Stromal cell of bone marrow (primary cell): ENCODE data around the gene RAI14.
A peak's percentile ranks its signal among the peaks of the same experiment; 100 is the strongest.
"Not testable (repeated sequence)": the region's sequence is repeated elsewhere in the genome, so short reads cannot be mapped to it uniquely, and the experiment has no call there.

Source experiments
- DNase-seq: peaks from one replicate; pipeline ENCODE4 v3.0.0-alpha.2; 2012; ENCODE audit warnings: low read depth

The RAI14 gene

DNA sequence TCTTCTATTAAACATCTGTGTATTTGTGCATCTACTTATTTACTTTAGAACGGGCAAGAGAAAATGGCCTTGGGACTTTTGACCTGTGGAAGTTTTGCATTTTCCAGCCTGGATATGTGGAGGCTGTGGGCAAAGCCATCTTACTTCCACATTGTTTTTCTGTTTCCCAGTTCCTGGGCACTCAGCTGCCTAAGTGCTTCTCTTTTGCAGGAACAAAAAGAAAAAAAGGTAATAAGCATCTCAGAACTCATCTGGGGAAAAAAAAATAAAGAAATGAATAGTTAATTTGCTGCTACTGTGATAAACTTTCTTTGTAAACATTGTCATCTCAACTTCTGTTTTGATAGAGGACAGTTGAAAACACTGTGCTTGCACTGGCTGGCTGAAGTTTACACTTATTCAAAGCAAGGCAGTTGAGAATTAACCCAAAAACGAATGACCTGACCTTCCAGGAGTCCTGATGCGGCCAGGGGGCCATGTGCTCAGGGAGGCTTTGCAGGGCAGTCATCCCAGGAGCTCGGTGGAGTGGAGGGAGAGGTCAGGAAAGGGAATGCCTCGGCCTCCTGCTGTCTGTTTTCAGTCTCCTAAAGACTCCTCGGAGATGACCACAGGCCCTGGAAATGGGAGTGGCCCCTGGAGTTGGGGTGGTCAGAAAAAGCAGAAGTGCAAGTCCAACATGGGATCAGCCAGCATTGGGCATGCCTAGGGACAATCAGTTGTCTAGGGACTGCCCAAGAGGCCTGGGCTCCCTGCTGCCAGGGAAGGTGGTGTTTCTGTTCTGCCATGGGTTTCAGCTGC lies 75.5 kb downstream of the RAI14 start:
- no peak for DNase-seq

DNA sequence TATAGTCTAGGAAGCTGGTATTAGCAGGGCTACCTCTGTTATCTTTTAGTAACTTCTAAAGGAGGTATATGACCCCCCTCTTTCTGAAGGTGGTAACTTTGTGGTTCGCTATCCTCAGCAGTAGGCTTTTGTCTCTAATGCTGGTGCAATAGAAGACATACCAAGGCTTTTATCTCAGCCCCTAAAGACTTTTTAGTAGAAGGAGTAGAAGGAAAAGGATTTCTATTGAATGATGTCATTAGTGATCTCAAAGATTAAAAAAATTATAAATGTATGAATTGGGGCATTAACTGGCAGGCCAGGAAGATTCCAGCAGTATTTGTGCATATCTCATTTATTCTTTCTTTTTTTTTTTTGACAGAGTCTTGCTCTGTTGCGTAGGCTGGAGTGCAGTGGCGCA lies 78.2 kb downstream of the RAI14 start:
- no peak for DNase-seq

DNA sequence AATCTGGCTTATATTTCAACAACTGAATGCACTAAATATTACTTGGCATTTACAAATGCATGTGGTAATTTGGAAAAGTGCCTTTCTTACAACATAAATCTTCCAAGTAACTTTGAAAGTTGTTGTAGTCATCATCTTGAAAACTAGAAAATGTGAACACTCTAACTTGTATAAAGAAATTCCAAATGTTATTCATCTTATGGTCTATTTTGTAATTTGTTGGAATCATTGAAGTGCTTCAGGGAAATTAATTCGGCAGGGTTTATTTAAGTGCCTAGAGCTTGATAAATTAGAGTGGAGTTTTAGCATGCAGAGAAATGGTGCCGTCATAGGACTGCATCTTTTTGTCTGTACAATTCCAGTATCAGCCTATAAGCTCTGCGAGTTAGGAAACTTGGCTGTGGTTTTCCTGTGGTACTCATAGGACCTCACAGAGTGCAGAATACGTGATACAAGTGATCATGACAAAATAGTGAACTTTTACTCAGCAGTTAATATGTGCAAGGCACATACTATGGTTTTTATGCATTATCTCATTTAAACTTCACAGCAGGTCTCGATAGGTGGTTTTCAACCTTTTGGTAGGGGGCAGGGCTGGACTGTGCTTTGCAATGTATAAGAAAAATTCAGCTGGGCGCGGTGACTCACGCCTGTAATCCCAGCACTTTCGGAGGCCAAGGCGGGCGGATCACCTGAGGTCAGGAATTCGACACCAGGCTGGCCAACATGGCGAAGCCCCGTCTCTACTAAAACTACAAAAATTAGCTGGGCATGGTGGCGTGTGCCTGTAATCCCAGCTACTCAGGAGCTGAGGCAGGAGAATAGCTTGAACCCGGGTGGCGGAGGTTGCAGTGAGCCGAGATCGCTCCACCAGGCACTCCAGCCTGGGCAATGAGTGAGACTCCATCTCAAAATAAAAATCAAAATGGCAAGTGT lies 79.6 kb downstream of the RAI14 start:
- DNase-seq: peak; percentile 69

DNA sequence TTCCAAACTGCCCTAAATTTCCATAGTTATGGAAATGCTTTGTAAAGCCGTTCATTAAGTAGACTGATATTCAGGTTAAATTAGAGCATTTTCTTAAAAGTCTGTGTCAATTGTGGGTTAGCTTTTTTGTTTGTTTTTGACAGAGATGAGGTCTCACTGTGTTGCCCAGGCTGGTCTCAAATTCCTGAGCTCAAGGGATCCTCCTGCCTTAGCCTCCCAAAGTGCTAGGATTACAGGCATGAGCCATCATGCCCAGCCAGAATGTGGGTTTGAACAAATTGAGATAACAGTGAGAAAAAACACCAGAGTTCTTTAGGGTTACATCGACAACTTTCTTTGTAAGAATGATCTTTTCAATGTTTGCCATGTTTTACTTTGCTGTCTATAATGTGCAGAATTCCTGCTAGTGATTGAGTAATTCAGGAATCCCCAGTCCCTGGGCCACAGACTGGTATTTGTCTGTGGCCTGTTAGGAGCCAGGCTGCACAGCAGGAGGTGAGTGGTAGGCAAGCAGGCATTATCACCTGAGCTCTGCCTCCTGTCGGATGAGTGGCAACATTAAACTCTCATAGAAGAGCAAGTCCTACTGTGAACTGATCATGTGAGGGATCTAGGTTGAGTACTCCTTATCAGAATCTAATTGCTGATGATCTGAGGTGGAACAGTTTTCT lies 80.5 kb downstream of the RAI14 start:
- no peak for DNase-seq

DNA sequence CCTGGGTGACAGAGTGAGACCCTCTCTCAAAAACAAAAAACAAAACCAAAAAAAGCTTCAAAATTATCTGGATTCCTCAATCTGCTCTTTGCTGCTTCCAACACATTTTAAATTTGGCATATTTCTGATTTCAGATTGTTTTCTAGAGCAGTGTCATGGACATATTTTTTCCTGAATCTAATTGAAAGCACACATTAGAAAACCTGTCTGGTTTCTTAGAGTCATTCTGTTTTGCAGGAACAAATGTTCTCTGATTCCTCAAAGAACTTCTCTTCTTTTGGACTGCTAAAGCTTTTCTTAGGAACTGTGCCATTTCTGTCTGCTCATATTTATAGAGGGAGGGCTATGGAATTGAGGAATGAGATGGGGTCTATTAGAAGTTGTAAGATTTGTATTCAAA lies 81.6 kb downstream of the RAI14 start:
- no peak for DNase-seq

DNA sequence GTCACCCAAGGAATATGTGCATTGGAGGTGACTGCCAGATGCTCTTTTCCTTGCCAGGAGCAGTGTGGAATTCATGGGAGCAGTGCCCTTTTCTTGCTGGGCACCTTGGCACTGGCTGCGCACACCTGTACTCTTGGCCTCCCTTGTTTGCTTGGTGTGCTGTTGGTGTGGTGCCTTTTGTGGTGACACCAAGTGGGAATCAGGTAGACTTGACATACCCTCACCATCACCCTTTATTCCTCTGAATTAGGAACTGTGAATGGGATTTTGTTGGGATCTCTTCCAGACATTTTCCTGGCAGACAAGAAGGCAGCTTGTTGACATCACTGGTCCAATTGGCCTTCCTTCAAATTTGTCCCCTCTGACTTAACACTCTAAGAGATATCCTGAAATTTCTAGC lies 82.3 kb downstream of the RAI14 start:
- no peak for DNase-seq

DNA sequence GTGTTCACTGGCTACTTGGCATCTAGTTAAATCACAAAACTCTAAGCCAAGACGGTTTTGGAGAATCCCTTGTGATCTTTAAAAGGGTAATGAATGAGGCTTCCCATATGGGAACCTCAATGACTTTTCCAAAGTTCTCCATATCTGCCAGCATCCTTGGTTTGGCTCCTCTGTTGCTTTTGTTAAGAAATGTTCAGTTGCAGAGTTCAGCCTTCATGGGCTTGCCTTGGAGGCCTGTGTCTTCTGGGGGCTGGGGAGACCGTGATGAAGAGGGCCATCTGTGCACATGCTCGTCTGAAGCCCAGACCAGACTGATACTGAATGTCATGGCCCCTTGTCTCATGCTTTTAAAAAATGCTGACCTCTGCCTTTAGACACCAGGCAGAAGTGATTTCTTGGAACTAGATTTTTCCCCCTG lies 84.3 kb downstream of the RAI14 start:
- no peak for DNase-seq

DNA sequence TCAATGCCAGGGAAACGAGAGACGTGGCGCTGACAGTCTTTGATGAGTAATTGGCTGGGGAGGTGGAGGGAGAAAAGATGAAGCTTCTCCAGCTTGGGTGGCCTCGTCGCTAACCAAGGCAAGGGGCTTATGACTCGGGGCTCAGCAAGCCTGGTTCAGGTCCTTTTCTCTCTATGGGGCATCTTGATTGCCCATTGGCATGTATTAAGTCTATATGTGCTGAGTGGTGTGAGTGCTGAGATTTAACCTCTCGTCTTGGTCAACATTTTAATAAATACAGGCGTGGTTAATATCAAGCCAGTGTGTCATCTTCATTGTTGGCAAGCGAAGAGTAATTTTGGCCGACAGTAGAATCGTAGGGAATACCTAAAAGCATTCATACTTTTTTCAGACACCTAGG lies 85.9 kb downstream of the RAI14 start:
- DNase-seq: no peak

DNA sequence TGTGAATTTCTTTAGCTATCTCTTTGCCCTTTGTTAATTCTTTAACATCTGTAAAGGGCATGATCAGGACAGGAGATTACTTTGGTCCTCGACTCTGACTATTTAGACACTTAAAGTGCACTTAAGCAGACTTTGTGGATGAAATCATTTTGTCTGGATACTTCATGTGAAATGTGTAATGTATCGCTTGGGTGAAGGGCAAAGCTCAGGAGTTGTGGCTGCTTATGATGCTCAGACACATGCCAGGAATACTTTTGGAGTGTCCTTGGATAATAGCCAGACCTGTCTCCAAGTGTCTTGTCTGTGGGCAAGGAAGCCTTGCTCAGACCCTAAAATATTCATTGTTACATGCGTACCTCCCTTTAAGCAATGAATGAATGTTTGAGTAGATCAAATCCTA lies 87.8 kb downstream of the RAI14 start:
- DNase-seq: no peak

DNA sequence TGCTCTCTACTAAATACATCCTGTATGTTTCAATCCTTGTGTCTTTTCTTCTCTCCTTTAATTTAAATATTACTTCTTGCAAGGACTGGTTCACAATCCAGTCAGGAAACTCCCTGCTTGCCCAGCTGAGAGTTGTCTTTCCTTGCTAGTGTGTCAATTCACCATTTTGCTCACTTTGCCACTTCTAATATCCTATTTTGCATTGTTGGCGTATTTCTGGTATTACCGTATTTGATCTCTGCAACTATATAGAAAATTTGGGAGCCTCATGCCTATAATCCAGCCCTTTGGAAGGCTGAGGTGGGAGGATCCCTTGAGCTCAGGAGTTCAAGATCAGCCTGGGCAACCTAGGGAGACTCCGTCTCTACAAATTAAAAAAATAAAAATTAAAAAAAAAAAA lies 92.3 kb downstream of the RAI14 start:
- no peak for DNase-seq

DNA sequence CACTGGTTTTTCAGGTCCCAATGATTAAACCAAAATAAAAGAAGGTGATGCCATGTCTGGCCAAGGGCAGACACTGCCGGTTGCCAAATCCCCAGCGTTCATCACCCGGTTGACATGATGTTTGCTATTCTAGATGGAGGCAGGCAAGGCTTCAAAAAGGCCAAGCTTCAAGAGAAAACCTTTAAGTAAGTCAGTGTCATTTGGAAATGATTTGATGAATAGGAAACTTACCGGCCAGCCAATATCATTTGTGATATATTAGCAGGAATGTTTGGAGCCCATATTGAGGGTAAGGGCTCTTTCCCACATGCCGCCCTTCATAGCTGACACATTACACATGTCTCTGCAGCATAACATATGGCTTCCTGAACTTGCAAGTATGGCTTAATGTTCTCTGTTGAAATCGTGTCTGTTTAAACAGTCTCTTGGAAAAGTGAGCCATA lies 93.3 kb downstream of the RAI14 start:
- no peak for DNase-seq

DNA sequence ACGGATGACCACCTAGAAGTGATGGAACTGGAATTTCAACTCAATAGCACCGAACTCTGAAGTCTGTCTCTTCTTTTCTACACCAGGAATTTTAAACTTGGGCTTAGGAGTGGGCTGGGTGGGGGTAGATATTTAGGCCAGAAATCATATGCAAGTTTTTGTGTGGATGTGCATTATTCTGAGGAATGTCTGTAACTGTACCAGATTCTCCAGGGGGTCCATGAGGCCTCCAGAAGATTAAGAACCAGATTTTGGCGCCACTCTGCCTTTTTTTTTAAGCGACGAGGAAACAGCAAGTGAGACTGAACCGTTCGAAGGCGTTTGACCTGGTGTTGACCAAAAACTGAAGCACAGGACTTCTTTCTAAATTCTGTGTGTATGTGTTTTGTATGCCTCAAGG lies 94.1 kb downstream of the RAI14 start:
- DNase-seq: no peak

DNA sequence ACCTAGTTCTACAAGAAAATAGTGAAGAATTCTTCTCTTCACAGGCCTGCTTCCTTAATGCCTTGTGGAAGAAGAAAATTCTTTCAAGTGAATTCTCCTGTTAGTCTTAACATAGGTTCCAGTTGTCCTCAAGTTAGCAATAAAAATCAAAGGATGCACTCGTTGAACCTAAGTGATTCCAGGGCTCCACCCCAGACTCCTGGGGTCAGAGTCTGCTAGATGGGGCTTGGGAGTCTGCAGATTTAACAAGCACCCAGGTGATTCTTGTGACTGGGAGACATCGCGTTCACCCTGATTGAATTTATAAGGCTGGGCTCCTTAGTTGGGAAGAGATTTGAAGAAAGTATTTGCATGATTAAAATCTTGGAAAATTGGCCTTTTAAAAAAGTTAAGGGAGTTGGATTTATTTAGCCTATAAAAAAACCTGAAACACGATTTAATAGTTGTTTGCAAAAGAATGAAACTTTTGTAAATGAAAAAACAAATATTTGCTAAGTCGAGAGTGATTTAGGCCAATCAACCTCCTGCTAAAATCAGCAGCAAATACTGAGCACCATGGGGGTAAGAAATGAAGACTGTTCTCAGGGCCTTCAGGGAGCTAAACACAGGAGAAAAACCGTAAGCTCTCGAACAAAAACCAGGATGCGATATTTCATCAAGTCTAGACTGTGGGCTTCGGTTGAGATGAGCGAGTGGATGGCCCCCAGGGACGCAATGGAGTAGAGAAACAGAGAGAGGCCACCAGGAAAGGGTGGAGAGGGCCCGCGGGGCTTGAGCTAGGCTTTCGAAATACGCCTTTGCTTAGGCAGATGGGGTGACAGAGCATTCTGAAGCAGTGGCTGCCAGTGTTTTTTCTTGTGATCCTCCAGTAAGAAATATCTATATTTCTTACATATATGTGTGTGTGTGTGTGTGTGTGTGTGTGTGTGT lies 95.9 kb downstream of the RAI14 start:
- DNase-seq: no peak

DNA sequence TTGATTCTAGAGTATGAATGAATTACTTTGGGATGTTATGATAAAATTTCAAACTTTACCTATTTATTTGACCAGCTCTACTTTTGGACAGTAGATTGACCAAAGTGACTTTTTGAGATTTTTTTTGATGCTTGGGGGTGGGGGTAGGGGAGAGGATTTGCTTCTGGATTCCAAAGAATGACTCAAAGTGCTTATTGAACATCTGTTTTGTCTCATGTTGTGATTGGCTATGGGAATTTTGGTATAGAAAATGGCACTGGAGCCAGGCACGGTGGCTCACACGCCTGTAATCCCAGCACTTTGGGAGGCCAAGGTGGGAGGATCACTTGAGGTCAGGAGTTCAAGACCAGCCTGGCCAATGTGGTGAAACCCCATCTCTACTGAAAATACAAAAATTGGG lies 97.1 kb downstream of the RAI14 start:
- not testable (repeated sequence) for DNase-seq

DNA sequence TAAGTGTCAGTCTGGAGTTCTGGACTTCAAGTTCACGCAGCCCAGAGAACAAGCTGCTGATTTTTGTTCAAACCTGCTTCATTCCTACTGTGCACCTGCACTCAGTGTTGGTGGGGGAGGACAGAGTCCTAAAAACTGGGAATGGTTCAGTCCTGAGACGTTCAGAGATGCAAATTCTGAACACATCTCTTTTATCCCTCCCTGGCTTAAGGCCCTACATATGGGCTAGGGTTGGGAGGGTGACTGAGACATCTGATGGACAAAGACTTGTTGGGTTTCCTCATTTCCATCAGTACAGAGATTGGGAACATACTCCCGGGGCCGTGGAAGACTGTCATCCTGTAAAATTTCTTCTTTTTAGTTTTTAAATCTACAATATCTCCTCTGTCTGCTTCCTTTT lies 99.8 kb downstream of the RAI14 start:
- no peak for DNase-seq

DNA sequence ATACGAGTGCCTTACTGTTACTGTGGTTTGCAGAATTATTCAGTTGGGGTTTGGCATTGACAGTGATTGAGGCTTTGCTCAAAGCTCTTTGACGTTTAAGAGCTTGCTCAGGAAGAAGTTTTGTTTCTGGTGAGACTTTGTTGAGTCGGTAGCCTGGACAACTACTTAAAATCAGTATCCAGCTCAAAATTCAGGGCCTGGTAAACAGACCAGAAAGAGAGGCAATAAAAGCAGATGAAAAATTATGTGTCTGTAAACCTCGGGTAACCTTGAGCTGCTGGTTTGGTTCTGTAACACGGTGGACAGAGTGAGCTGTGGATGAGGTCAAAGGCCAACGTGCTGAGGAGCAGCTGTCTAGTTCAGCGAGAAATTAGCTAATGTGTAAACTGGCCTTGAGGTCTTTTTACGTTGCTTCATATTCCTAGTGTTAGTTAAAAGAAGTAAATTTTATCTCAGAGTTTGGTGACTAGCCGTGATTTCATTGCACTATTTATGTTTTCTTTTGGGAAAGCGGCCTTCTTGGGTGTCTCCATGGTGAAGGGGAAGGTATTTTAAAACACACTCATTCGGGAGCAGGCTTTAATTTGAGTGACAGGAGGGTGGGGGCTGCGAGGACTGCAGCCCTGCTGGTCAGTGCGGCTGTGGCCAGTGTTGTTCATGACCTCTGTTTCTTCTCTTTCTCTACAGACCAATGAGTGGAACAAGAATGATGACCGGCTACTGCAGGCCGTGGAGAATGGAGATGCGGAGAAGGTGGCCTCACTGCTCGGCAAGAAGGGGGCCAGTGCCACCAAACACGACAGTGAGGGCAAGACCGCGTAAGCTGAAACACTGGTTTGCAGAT lies 100.9 kb downstream of the RAI14 start:
- peak; percentile 54 for DNase-seq

DNA sequence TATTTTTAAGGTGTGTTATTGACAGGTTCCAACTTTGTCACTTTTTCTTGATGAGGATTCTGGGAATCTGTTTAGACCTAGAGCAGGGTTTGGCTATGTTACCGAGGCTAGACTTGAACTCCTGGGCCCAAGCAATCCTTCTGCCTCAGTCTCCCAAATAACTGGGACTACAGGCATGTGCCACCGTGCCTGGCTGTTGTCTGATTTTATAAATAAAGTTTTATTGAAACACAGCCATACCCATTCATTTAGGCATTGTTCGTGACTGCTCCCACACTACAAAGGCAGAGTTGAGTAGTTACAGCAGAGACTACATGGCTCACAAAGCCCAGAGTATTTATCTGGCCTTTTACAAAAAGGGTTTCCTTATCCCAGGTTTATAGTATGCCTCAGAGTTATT lies 102.4 kb downstream of the RAI14 start:
- DNase-seq: no peak

DNA sequence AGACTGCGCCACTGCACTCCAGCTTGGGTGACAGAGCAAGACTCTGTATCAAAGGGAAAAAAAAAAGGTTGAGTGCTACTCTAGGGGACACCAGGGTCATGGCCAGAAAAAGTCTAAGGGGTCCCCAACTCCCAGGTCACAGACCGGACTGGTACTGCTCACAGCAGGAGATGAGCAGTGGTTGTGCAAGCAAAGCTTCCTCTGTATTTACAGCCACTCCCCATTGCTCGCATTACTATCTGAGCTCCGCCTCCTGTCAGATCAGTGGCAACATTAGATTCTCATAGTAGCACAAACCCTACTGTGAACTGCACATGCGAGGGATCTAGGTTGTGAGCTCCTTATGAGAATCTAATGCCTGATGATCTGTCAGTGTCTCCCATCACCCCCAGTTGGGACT lies 103.1 kb downstream of the RAI14 start:
- not testable (repeated sequence) for DNase-seq

DNA sequence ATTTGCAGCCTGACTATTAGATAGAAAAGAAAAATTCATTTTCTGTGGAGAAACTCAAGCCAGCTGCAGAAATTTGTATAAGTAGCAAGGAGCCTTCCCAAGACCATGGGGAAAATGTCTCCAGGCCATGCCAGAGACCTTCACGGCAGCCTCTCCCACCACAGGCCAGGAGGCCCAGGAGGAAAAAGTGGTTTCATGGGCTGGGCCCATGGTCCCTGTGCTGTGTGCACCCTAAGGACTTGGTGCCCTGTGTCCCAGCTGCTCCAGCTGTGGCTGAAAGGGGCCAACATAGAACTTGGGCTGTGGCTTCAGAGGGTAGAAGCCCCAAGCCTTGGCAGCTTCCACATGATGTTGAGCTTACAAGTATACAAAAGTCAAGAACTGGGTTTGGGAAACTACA lies 109.5 kb downstream of the RAI14 start:
- no peak for DNase-seq

DNA sequence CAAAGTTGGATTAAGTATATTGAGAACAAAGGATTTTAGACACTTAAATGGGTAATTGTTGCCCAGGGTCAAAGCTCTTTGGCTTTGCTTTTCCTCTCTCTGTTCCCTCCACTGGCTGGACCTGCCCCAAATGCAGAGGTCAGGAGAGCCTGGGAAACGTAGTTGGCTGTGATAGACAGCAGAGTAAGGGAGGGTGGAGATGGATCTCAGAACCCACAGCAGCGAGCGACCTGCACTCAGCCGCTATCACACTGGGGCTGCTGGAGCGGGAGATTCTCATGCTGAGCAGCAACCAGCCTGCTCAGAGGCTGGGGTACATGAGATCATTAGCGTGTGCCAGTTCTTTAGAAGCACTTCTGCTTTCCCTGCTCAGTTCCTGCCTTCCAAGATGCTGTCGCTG lies 111.1 kb downstream of the RAI14 start:
- no peak for DNase-seq

DNA sequence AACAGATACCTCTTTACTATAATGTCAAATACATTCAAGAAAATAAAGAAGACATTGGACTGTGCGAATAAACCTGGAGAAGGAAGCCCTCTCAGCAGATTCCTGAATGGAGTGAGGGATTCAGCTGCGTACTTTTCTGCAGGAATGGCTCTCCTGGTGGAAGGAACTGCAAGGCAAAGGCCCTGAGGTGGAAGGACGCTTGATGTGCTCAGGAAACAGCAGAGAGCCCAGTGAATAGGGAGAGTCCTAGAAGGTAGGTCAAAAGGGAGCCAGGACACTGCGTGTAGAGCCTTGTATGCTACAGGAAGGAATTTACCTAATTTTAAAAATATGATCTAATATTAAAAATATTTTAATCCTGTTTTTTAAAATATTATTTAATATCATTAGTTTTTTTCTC lies 114.4 kb downstream of the RAI14 start:
- DNase-seq: no peak
